ENCODE results near the gene RASGRP1. TPM values are rescaled to one million over a fixed set of nuclear protein-coding genes. Genes with fewer than 3 reads are reported as not detected.

Gene RASGRP1
- polyA plus RNA-seq, 1 of the 3 experiments (the other 2 are of a cell fraction), result 0.03 TPM

DNA sequence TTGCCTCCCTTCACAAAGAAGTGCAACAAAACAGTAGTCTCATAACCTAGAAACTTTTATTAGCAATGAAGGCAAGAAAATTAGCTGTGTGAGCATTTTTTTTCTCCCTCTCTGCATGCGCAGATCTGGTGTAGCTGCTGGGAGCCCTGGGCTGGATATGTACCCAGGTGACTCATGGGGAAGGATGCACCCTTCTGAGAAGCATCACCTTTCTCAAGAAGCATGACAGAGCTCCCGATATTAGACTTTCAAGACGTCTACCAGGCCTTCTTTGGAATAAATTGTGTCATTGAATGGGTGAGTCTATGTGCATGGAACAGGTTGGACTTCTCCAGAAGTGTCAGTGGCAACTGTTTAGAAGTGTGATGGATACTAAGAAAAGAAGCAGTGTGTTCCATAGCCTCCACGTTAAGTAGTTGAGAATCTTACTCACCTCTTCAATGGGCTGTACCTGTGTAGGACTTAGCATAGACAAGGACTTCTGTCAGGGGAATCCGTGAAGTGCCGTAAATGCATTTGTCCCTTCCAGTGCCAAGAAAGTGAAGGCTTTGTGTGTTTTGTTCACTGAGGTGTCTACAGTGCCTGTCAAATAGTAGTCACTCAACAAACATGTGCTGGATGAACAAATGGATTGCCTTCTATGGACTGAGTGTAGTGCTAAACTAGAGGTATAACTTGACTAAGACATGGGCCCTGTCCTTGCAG is 47.7 kb upstream of the RASGRP1 start:
- POLR2A ChIA-PET, result no interaction called here
- no peaks in the 10 kb centered on the region for H3K9me2 ChIP-seq
- no peaks in the 10 kb centered on the region for H3K79me2 ChIP-seq (ENCODE audit: insufficient read depth)
- no peaks in the 10 kb centered on the region for H4K20me1 ChIP-seq (ENCODE audit: insufficient read depth)
- H3K36me3 ChIP-seq (replicated peaks in 1 of 2; ENCODE audit: control insufficient read depth in 1 of 2, insufficient read depth in 2 of 2, low read length in 1 of 2), result no peaks in the 10 kb centered on the region
- H3K4me2 ChIP-seq, result no peak overlapping the region
- no peak for TF ChIP-seq RAD21 (IDR thresholded peaks at IDR 0.05; ENCODE audit: low read length)
- no peak for TF ChIP-seq GATA2 (CRISPR knock-in tag; IDR thresholded peaks at IDR 0.05)
- TF ChIP-seq CHD2 (IDR thresholded peaks at IDR 0.05; ENCODE audit: low read length, partially characterized antibody), result no peak
- no peak for TF ChIP-seq FOSL2 (IDR thresholded peaks at IDR 0.05; ENCODE audit: borderline replicate concordance, low read depth)
- TF ChIP-seq GABPA (IDR thresholded peaks at IDR 0.05; ENCODE audit: low read depth), result no peak
- TF ChIP-seq, protein P1, sequence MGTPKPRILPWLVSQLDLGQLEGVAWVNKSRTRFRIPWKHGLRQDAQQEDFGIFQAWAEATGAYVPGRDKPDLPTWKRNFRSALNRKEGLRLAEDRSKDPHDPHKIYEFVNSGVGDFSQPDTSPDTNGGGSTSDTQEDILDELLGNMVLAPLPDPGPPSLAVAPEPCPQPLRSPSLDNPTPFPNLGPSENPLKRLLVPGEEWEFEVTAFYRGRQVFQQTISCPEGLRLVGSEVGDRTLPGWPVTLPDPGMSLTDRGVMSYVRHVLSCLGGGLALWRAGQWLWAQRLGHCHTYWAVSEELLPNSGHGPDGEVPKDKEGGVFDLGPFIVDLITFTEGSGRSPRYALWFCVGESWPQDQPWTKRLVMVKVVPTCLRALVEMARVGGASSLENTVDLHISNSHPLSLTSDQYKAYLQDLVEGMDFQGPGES (IDR thresholded peaks at IDR 0.05; ENCODE audit: low read depth, low read length), result no peak
- no peak for TF ChIP-seq TCF12 (IDR thresholded peaks at IDR 0.05)
- no peak for TF ChIP-seq FOXM1 (IDR thresholded peaks at IDR 0.05; ENCODE audit: low read depth)
- TF ChIP-seq, protein P2, sequence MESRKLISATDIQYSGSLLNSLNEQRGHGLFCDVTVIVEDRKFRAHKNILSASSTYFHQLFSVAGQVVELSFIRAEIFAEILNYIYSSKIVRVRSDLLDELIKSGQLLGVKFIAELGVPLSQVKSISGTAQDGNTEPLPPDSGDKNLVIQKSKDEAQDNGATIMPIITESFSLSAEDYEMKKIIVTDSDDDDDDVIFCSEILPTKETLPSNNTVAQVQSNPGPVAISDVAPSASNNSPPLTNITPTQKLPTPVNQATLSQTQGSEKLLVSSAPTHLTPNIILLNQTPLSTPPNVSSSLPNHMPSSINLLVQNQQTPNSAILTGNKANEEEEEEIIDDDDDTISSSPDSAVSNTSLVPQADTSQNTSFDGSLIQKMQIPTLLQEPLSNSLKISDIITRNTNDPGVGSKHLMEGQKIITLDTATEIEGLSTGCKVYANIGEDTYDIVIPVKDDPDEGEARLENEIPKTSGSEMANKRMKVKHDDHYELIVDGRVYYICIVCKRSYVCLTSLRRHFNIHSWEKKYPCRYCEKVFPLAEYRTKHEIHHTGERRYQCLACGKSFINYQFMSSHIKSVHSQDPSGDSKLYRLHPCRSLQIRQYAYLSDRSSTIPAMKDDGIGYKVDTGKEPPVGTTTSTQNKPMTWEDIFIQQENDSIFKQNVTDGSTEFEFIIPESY (IDR thresholded peaks at IDR 0.05; ENCODE audit: borderline replicate concordance, low read depth), result no peak
- TF ChIP-seq RFX5 (IDR thresholded peaks at IDR 0.05; ENCODE audit: low read length), result no peak
- TF ChIP-seq, protein P3, sequence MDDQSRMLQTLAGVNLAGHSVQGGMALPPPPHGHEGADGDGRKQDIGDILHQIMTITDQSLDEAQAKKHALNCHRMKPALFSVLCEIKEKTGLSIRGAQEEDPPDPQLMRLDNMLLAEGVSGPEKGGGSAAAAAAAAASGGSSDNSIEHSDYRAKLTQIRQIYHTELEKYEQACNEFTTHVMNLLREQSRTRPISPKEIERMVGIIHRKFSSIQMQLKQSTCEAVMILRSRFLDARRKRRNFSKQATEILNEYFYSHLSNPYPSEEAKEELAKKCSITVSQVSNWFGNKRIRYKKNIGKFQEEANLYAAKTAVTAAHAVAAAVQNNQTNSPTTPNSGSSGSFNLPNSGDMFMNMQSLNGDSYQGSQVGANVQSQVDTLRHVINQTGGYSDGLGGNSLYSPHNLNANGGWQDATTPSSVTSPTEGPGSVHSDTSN (IDR thresholded peaks at IDR 0.05), result no peak
- no peak for TF ChIP-seq TAF1 (IDR thresholded peaks at IDR 0.05; ENCODE audit: borderline replicate concordance, low read depth, low read length)
- TF ChIP-seq RXRA (IDR thresholded peaks at IDR 0.05; ENCODE audit: borderline replicate concordance, low read depth), result no peak
- TF ChIP-seq MEF2A (IDR thresholded peaks at IDR 0.05; ENCODE audit: borderline replicate concordance, low read depth), result no peak
- no peak for TF ChIP-seq MXI1 (IDR thresholded peaks at IDR 0.05; ENCODE audit: low read depth, low read length)
- TF ChIP-seq, protein P4, sequence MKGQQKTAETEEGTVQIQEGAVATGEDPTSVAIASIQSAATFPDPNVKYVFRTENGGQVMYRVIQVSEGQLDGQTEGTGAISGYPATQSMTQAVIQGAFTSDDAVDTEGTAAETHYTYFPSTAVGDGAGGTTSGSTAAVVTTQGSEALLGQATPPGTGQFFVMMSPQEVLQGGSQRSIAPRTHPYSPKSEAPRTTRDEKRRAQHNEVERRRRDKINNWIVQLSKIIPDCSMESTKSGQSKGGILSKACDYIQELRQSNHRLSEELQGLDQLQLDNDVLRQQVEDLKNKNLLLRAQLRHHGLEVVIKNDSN (IDR thresholded peaks at IDR 0.05; ENCODE audit: borderline replicate concordance, low read depth), result no peak
- TF ChIP-seq, protein P5, sequence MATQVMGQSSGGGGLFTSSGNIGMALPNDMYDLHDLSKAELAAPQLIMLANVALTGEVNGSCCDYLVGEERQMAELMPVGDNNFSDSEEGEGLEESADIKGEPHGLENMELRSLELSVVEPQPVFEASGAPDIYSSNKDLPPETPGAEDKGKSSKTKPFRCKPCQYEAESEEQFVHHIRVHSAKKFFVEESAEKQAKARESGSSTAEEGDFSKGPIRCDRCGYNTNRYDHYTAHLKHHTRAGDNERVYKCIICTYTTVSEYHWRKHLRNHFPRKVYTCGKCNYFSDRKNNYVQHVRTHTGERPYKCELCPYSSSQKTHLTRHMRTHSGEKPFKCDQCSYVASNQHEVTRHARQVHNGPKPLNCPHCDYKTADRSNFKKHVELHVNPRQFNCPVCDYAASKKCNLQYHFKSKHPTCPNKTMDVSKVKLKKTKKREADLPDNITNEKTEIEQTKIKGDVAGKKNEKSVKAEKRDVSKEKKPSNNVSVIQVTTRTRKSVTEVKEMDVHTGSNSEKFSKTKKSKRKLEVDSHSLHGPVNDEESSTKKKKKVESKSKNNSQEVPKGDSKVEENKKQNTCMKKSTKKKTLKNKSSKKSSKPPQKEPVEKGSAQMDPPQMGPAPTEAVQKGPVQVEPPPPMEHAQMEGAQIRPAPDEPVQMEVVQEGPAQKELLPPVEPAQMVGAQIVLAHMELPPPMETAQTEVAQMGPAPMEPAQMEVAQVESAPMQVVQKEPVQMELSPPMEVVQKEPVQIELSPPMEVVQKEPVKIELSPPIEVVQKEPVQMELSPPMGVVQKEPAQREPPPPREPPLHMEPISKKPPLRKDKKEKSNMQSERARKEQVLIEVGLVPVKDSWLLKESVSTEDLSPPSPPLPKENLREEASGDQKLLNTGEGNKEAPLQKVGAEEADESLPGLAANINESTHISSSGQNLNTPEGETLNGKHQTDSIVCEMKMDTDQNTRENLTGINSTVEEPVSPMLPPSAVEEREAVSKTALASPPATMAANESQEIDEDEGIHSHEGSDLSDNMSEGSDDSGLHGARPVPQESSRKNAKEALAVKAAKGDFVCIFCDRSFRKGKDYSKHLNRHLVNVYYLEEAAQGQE (IDR thresholded peaks at IDR 0.05; ENCODE audit: low read depth, low read length), result no peak
- TF ChIP-seq POLR2AphosphoS5 (IDR thresholded peaks at IDR 0.05; ENCODE audit: low read depth, low read length), result no peak
- no peak overlapping the region for H2AFZ ChIP-seq (ENCODE audit: low read depth)
- 69% methylated on average over 4 of the region's 6 CpGs for WGBS (ENCODE audit: low lambda C conversion rate)
- no peak overlapping the region for H3K27ac ChIP-seq (ENCODE audit: low read depth in 2 of 2, low read length in 1 of 2)
- no peaks in the 10 kb centered on the region for H3F3A ChIP-seq (replicated peaks; ENCODE audit: insufficient read depth)
- no peaks in the 10 kb centered on the region for H3K9me3 ChIP-seq
- H3K4me3 ChIP-seq (ENCODE audit: low read depth in 2 of 2, low read length in 1 of 2), result no peak overlapping the region
- no peak for DNase-seq
- no peak overlapping the region for H3K9ac ChIP-seq
- no peaks in the 10 kb centered on the region for H3K4me1 ChIP-seq (ENCODE audit: control insufficient read depth in 1 of 2, insufficient read depth in 2 of 2, low read depth in 1 of 2, low read length in 1 of 2)
- CTCF ChIA-PET, result interaction anchor here (1.1 to 1.5 kb wide), 2 partner anchors 10 to 49 kb away, joined by 3 to 4 read pairs; no protein-coding TSS in a partner anchor
- H3K27me3 ChIP-seq (ENCODE audit: insufficient read depth), result no peaks in the 10 kb centered on the region

All from SK-N-SH (cell line).